K562 (cell line): Measurements from ENCODE around the gene FOXP3. TPM values are rescaled to one million over a fixed set of nuclear protein-coding genes. Genes with fewer than 3 reads are reported as not detected.

Experiments
- ARID2 ChIP-seq: fragments of 450-650 bp; IDR thresholded peaks from 2 replicates; pipeline ENCODE4 v1.6.1; 2017; ENCODE audit warnings: antibody characterized with exemption, mild to moderate bottlenecking
- ATF4 ChIP-seq: fragments of 450-650 bp; formaldehyde crosslinking; IDR thresholded peaks from 2 replicates; pipeline ENCODE4 v1.4.0; 2022; ENCODE audit warnings: mild to moderate bottlenecking, moderate library complexity
- CC2D1A ChIP-seq: fragments of 450-650 bp; IDR thresholded peaks from 2 replicates; pipeline ENCODE4 v1.6.1; 2017; ENCODE audit warnings: mild to moderate bottlenecking
- CTBP1 ChIP-seq: fragments of 450-650 bp; IDR thresholded peaks from 2 replicates; pipeline ENCODE4 v1.6.1; 2016; ENCODE audit warnings: borderline replicate concordance
- CTCF ChIP-seq, 3 experiments: IDR thresholded peaks in 2 of 3; conservative IDR thresholded peaks in 1 of 3; 2 replicates each; pipeline ENCODE4 v1.5.1; 2011 to 2012; ENCODE audit warnings: low read length in 3 of 3, mild to moderate bottlenecking in 3 of 3, control low read depth in 2 of 3, improper control_type of control experiment in 1 of 3, inconsistent platforms in 1 of 3, low read depth in 1 of 3, mixed read lengths in 1 of 3, moderate library complexity in 1 of 3; ENCODE audit not compliant: insufficient read depth in 2 of 3
- E2F6 ChIP-seq, 2 experiments: IDR thresholded peaks; 2 replicates each; pipeline ENCODE4 v1.6.1; 2011; ENCODE audit warnings: borderline replicate concordance in 1 of 2, control low read depth in 1 of 2, low read depth in 1 of 2, low read length in 1 of 2, mild to moderate bottlenecking in 1 of 2, mixed read lengths in 1 of 2, moderate library complexity in 1 of 2; ENCODE audit not compliant: insufficient read depth in 1 of 2, insufficient read length in 1 of 2, poor library complexity in 1 of 2, severe bottlenecking in 1 of 2; ENCODE audit errors: extremely low read depth in 1 of 2
- ESRRA ChIP-seq: fragments of 450-650 bp; IDR thresholded peaks from 2 replicates; pipeline ENCODE4 v1.6.1; 2014; ENCODE audit warnings: low read depth, mild to moderate bottlenecking, moderate library complexity, borderline replicate concordance
- ETV6 ChIP-seq, 3 experiments: fragments of 150-350 bp in 1 of 3; sonication (generic) in 1 of 3; formaldehyde crosslinking in 1 of 3; IDR thresholded peaks; 2 replicates each; pipeline versions ENCODE4 v1.6.1 to v1.8.0; 2014 to 2022; ENCODE audit warnings: borderline replicate concordance in 2 of 3, low read depth in 2 of 3, antibody characterized with exemption in 1 of 3, low read length in 1 of 3, mild to moderate bottlenecking in 1 of 3, missing genetic modification reagents in 1 of 3
- FOXJ3 ChIP-seq: sonication (generic); formaldehyde crosslinking; IDR thresholded peaks from 2 replicates; pipeline ENCODE4 v1.4.0; 2020; ENCODE audit warnings: mild to moderate bottlenecking, missing genetic modification reagents
- JUN ChIP-seq, 2 experiments: sonication (generic) in 1 of 2; formaldehyde crosslinking in 1 of 2; IDR thresholded peaks; 2 replicates each; pipeline versions ENCODE4 v1.6.1 to v1.8.0; 2012 to 2022; ENCODE audit warnings: borderline replicate concordance in 2 of 2, mild to moderate bottlenecking in 2 of 2, improper control_type of control experiment in 1 of 2, low read depth in 1 of 2, low read length in 1 of 2, missing genetic modification reagents in 1 of 2
- MAFG ChIP-seq: fragments of 450-650 bp; conservative IDR thresholded peaks from 2 replicates; pipeline ENCODE4 v1.6.1; 2016; ENCODE audit warnings: missing genetic modification characterization, missing compliant biosample characterization
- NR4A1 ChIP-seq, 2 experiments: fragments of 250-450 bp in 1 of 2; fragments of 450-650 bp in 1 of 2; sonication (Bioruptor Pico) in 1 of 2; IDR thresholded peaks; 2 replicates each; pipeline versions ENCODE4 v1.4.0 to v1.6.1; 2016 to 2020; ENCODE audit warnings: mild to moderate bottlenecking in 2 of 2, missing compliant biosample characterization in 1 of 2, missing genetic modification characterization in 1 of 2, moderate library complexity in 1 of 2
- NRF1 ChIP-seq, 2 experiments: fragments of 450-650 bp; IDR thresholded peaks in 1 of 2; conservative IDR thresholded peaks in 1 of 2; 2 replicates each; pipeline ENCODE4 v1.6.1; 2014; ENCODE audit warnings: mild to moderate bottlenecking in 2 of 2
- RAD21 ChIP-seq, 2 experiments: fragments of 250-450 bp in 1 of 2; fragments of 450-650 bp in 1 of 2; sonication (Bioruptor Pico) in 1 of 2; formaldehyde crosslinking in 1 of 2; IDR thresholded peaks in 1 of 2; conservative IDR thresholded peaks in 1 of 2; 2 replicates each; pipeline versions ENCODE4 v1.4.0 to v1.8.0; 2020 to 2022; ENCODE audit warnings: mild to moderate bottlenecking in 2 of 2, moderate library complexity in 1 of 2
- SUPT5H ChIP-seq: fragments of 450-650 bp; IDR thresholded peaks from 2 replicates; pipeline ENCODE4 v1.6.1; 2016
- TBP ChIP-seq: optimal IDR thresholded peaks from 2 replicates; pipeline ENCODE3; 2011; ENCODE audit warnings: low read depth, low read length, improper control_type of control experiment
- YY1 ChIP-seq, 3 experiments: IDR thresholded peaks; 2 replicates each; pipeline ENCODE4 v1.6.1; 2011; ENCODE audit warnings: low read length in 2 of 3, mild to moderate bottlenecking in 2 of 3, moderate library complexity in 2 of 3, borderline replicate concordance in 1 of 3, control low read depth in 1 of 3, low read depth in 1 of 3; ENCODE audit not compliant: insufficient read depth in 3 of 3, insufficient replicate concordance in 2 of 3, control insufficient read depth in 1 of 3, insufficient read length in 1 of 3; ENCODE audit errors: extremely low read depth in 1 of 3
- ZBTB1 ChIP-seq: sonication (generic); formaldehyde crosslinking; IDR thresholded peaks from 2 replicates; pipeline ENCODE4 v1.8.1; 2023; ENCODE audit warnings: missing genetic modification reagents, low read depth, mild to moderate bottlenecking, borderline replicate concordance
- ZFP1 ChIP-seq: fragments of 450-650 bp; formaldehyde crosslinking; IDR thresholded peaks from 2 replicates; pipeline ENCODE4 v1.4.0; 2020; ENCODE audit warnings: mild to moderate bottlenecking, mixed read lengths
- ZNF197 ChIP-seq: fragments of 200-800 bp; sonication (Bioruptor generic); IDR thresholded peaks from 2 replicates; pipeline ENCODE4 v1.6.1; 2016; ENCODE audit warnings: low read depth, missing genetic modification characterization, missing compliant biosample characterization
- ZNF644 ChIP-seq: fragments of 200-800 bp; sonication (Bioruptor generic); IDR thresholded peaks from 2 replicates; pipeline ENCODE4 v1.6.1; 2016; ENCODE audit warnings: low read depth, missing genetic modification characterization, missing compliant biosample characterization
- polyA plus RNA-seq, 8 experiments: library from polyadenylated mRNA; depleted of rRNA in 4 of 8; stranded (reverse) in 5 of 8; unstranded in 3 of 8; fragments of >200 nt; fragmentation: Nextera tagmentation in 2 of 8; fragmentation: Illumina TruSeq in 1 of 8; extraction: Ambion mirVana in 2 of 8; extraction: Trizol in 1 of 8; gene quantifications; 2 replicates each; pipeline versions ENCODE4 v1.2.1 to v1.2.3, GENCODE V29; 2011 to 2014; ENCODE audit warnings: inconsistent platforms in 1 of 8, missing spikeins in 1 of 8
- total RNA-seq, 7 experiments: library from RNA; depleted of rRNA in 6 of 7; stranded (reverse); fragments of >200 nt in 6 of 7; fragmentation: Illumina TruSeq in 2 of 7; extraction: Trizol in 2 of 7; gene quantifications; 2 replicates each; pipeline versions ENCODE4 v1.2.1 to v1.2.3, GENCODE V29; 2011 to 2021; ENCODE audit warnings: low replicate concordance in 1 of 7

FOXP3 gene
- total and polyA plus RNA-seq, 9 of the 15 experiments (the other 6 are each of a cell fraction or from before 2014, with no cell fraction given), result 0.04 to 0.24 (median 0.07) TPM; not detected in 4

- no peak for TF ChIP-seq ZBTB1
- no peak for TF ChIP-seq ETV6 (IDR thresholded peaks at IDR 0.05; ENCODE audit: borderline replicate concordance in 1 of 2, low read depth in 2 of 2, low read length in 1 of 2)
- TF ChIP-seq ETV6 (CRISPR knock-in tag; IDR thresholded peaks at IDR 0.05; ENCODE audit: borderline replicate concordance), result no peak
- no peak for TF ChIP-seq ATF4
- no peak for TF ChIP-seq ZNF197 (CRISPR knock-in tag)
- no peak for TF ChIP-seq MAFG (tag)
- TF ChIP-seq ARID2, result 0 out of 2 replicates have a peak, but pooled peaks have one; percentile 26
- no peak for TF ChIP-seq FOXJ3 (CRISPR knock-in tag)
- TF ChIP-seq RAD21 (CRISPR knock-in tag; conservative IDR thresholded peaks at IDR 0.05 in 1 of 2, IDR thresholded peaks at IDR 0.05 in 1 of 2), result peak; percentile 58 to 85
- TF ChIP-seq CTCF (IDR thresholded peaks at IDR 0.05 in 2 of 3, conservative IDR thresholded peaks at IDR 0.05 in 1 of 3; ENCODE audit: insufficient read depth in 2 of 3, low read depth in 1 of 3, low read length in 3 of 3), result peak; percentile 73 to 90 (median 76)
- TF ChIP-seq CTBP1, result peak; percentile 70; the same call in 1 of the 2 replicates
- no peak for TF ChIP-seq E2F6 (IDR thresholded peaks at IDR 0.05; ENCODE audit: borderline replicate concordance in 1 of 2, extremely low read depth in 1 of 2, insufficient read depth in 1 of 2, insufficient read length in 1 of 2, low read depth in 1 of 2, low read length in 1 of 2, poor library complexity in 1 of 2, severe bottlenecking in 1 of 2)
- no peak for TF ChIP-seq SUPT5H
- no peak for TF ChIP-seq ZNF644
- no peak for TF ChIP-seq TBP
- no peak for TF ChIP-seq ZFP1 (CRISPR knock-in tag)
- no peak for TF ChIP-seq NR4A1 (CRISPR knock-in tag; IDR thresholded peaks at IDR 0.05)
- no peak for TF ChIP-seq NR4A1 (tag; IDR thresholded peaks at IDR 0.05)
- peak in 1 of 3 experiments; percentile 61 for TF ChIP-seq YY1 (IDR thresholded peaks at IDR 0.05; ENCODE audit: borderline replicate concordance in 1 of 3, control insufficient read depth in 1 of 3, extremely low read depth in 1 of 3, insufficient read depth in 3 of 3, insufficient read length in 1 of 3, insufficient replicate concordance in 2 of 3, low read depth in 1 of 3, low read length in 2 of 3)
- 0 out of 4 replicates have a peak, but pooled peaks of 1 of the 2 experiments have one; percentile 19 for TF ChIP-seq NRF1 (conservative IDR thresholded peaks at IDR 0.05 in 1 of 2, IDR thresholded peaks at IDR 0.05 in 1 of 2)
- peak; percentile 39; the same call in 1 of the 2 replicates for TF ChIP-seq ESRRA
- peak; percentile 68 for TF ChIP-seq CC2D1A
- no peak for TF ChIP-seq JUN (IDR thresholded peaks at IDR 0.05; ENCODE audit: borderline replicate concordance, low read depth, low read length)
- TF ChIP-seq JUN (CRISPR knock-in tag; IDR thresholded peaks at IDR 0.05; ENCODE audit: borderline replicate concordance), result no peak
Observed at GRCh38 chrX:49291615-49292337, 27.3 kb upstream of the FOXP3 start (continued).
